ENCODE data around the gene TRIM36.

- TF ChIP-seq CTCF (conservative IDR thresholded peaks at IDR 0.05; ENCODE audit: low read length) (no peak), EZH2phosphoT487 (IDR thresholded peaks at IDR 0.05; ENCODE audit: borderline replicate concordance) (no peak)
These were observed 12.0 kb upstream of the TRIM36 start for GRCh38 chr5:115181757-115182156.

Data from Loucy (cell line).